GM23338 (cell line): ENCODE results near the gene GFER. TPM values are rescaled to one million over a fixed set of nuclear protein-coding genes. Genes with fewer than 3 reads are reported as not detected.

ENCODE experiments used
- ATAC-seq: fragments of 200-7000 bp; cut with Tn5 transposase; 3 replicates; pipeline ENCODE4 v1.9.1; 2020
- DNase-seq: peaks from one replicate; pipeline ENCODE4 v3.0.0-alpha.2; 2015; ENCODE audit warnings: low spot score
- H2AFZ ChIP-seq: fragments of 200-600 bp; sonication (generic); 2 replicates; pipeline ENCODE4 v1.8.0; 2016; ENCODE audit warnings: antibody characterized with exemption, mild to moderate bottlenecking, moderate library complexity
- H3F3A ChIP-seq: fragments of 200-600 bp; sonication (generic); replicated peaks from 2 replicates; pipeline ENCODE4 v1.8.0; 2017; ENCODE audit warnings: antibody characterized with exemption, mixed run types, low read depth
- H3K27ac ChIP-seq: fragments of 200-600 bp; sonication (generic); 2 replicates; pipeline ENCODE4 v1.6.1; 2016; ENCODE audit warnings: low read depth
- H3K27me3 ChIP-seq: fragments of 200-600 bp; sonication (generic); 2 replicates; pipeline ENCODE4 v1.8.0; 2016; ENCODE audit warnings: mild to moderate bottlenecking, mixed run types, moderate library complexity; ENCODE audit not compliant: insufficient read depth
- H3K36me3 ChIP-seq: fragments of 200-600 bp; sonication (generic); 2 replicates; pipeline ENCODE4 v1.8.0; 2016; ENCODE audit warnings: mild to moderate bottlenecking; ENCODE audit not compliant: insufficient read depth
- H3K4me1 ChIP-seq: fragments of 200-600 bp; sonication (generic); 2 replicates; pipeline ENCODE4 v1.8.0; 2016; ENCODE audit warnings: mild to moderate bottlenecking, moderate library complexity; ENCODE audit not compliant: insufficient read depth
- H3K4me2 ChIP-seq: fragments of 200-600 bp; sonication (generic); 2 replicates; pipeline ENCODE4 v1.7.1; 2017; ENCODE audit warnings: mixed run types
- H3K4me3 ChIP-seq: fragments of 200-600 bp; sonication (generic); 2 replicates; pipeline ENCODE4 v1.6.1; 2016; ENCODE audit warnings: mixed run types
- H3K79me2 ChIP-seq: fragments of 200-600 bp; sonication (generic); replicated peaks from 2 replicates; pipeline ENCODE4 v1.8.0; 2017; ENCODE audit warnings: mild to moderate bottlenecking; ENCODE audit not compliant: insufficient read depth
- H3K9me2 ChIP-seq: fragments of 200-600 bp; sonication (generic); 2 replicates; pipeline ENCODE4 v1.8.0; 2017; ENCODE audit not compliant: insufficient read depth
- H4K20me1 ChIP-seq: fragments of 200-600 bp; sonication (generic); replicated peaks from 2 replicates; pipeline ENCODE4 v1.8.0; 2017; ENCODE audit warnings: mild to moderate bottlenecking; ENCODE audit not compliant: insufficient read depth
- H3K27ac Mint-ChIP-seq: 2 replicates; pipeline ENCODE4 v1.8.0; 2020; ENCODE audit warnings: inconsistent platforms, mild to moderate bottlenecking, moderate library complexity, mixed read lengths
- H3K27me3 Mint-ChIP-seq: 3 replicates; pipeline ENCODE4 v1.8.0; 2022; ENCODE audit warnings: low read depth, mild to moderate bottlenecking, moderate library complexity, mixed read lengths, inconsistent platforms; ENCODE audit not compliant: insufficient read depth, poor library complexity
- H3K36me3 Mint-ChIP-seq: 3 replicates; pipeline ENCODE4 v1.8.0; 2021; ENCODE audit warnings: low read depth, mild to moderate bottlenecking, inconsistent platforms, moderate library complexity, mixed read lengths
- H3K4me1 Mint-ChIP-seq: 3 replicates; pipeline ENCODE4 v1.8.0; 2020; ENCODE audit warnings: mild to moderate bottlenecking, inconsistent platforms, mixed read lengths
- H3K4me3 Mint-ChIP-seq: 3 replicates; pipeline ENCODE4 v1.8.0; 2021; ENCODE audit warnings: moderate library complexity, mild to moderate bottlenecking, inconsistent platforms, mixed read lengths
- H3K9me3 Mint-ChIP-seq: 3 replicates; pipeline ENCODE4 v1.8.0; 2020; ENCODE audit warnings: moderate library complexity, mild to moderate bottlenecking, inconsistent platforms, mixed read lengths
- CREB1 ChIP-seq: fragments of 250-450 bp; sonication (Bioruptor Pico); IDR thresholded peaks from 2 replicates; pipeline ENCODE4 v1.5.0; 2020; ENCODE audit warnings: low read depth, mild to moderate bottlenecking, moderate library complexity
- EZH2 ChIP-seq: fragments of 200-600 bp; sonication (generic); IDR thresholded peaks from one replicate; pipeline ENCODE4 v1.8.0; 2017; ENCODE audit warnings: antibody characterized with exemption, mild to moderate bottlenecking, low read depth; ENCODE audit not compliant: unreplicated experiment
- JUNB ChIP-seq: IDR thresholded peaks from one replicate; pipeline ENCODE4 v1.6.1; 2016; ENCODE audit warnings: antibody characterized with exemption; ENCODE audit not compliant: unreplicated experiment
- POLR2AphosphoS5 ChIP-seq: IDR thresholded peaks from 2 replicates; pipeline ENCODE4 v1.6.1; 2016; ENCODE audit warnings: antibody characterized with exemption, low read depth
- STAT1 ChIP-seq: IDR thresholded peaks from one replicate; pipeline ENCODE4 v1.6.1; 2016; ENCODE audit warnings: antibody characterized with exemption; ENCODE audit not compliant: unreplicated experiment
- polyA plus RNA-seq: library from polyadenylated mRNA; unstranded; fragments of >200 nt; fragmentation: Nextera tagmentation; extraction: Ambion mirVana; gene quantifications from 2 replicates; pipeline ENCODE4 v1.2.1, GENCODE V29; 2016
- total RNA-seq: library from RNA; depleted of rRNA; stranded (reverse); fragments of >200 nt; shearing (Covaris generic); gene quantifications from 2 replicates; pipeline ENCODE4 v1.2.3, GENCODE V29; 2014
- TF ChIP-seq, protein P1 (sequence below): IDR thresholded peaks from 2 replicates; pipeline ENCODE4 v1.6.1; 2016; ENCODE audit warnings: antibody characterized with exemption
- TF ChIP-seq, protein P2 (sequence below), 2 experiments: fragments of 200-600 bp in 1 of 2; sonication (generic) in 1 of 2; conservative IDR thresholded peaks; 2 replicates each; pipeline versions ENCODE4 v1.5.1 to v1.6.1; 2016 to 2017; ENCODE audit warnings: antibody characterized with exemption in 2 of 2, low read depth in 2 of 2, mild to moderate bottlenecking in 2 of 2, moderate library complexity in 1 of 2
- TF ChIP-seq, protein P3 (sequence below): fragments of 250-450 bp; sonication (Bioruptor Pico); IDR thresholded peaks from 2 replicates; pipeline ENCODE4 v1.5.0; 2020; ENCODE audit warnings: mild to moderate bottlenecking, moderate library complexity

Gene GFER
- total and polyA plus RNA-seq, 2 experiments from 2014 or later, result 40.1 to 64.5 TPM

DNA sequence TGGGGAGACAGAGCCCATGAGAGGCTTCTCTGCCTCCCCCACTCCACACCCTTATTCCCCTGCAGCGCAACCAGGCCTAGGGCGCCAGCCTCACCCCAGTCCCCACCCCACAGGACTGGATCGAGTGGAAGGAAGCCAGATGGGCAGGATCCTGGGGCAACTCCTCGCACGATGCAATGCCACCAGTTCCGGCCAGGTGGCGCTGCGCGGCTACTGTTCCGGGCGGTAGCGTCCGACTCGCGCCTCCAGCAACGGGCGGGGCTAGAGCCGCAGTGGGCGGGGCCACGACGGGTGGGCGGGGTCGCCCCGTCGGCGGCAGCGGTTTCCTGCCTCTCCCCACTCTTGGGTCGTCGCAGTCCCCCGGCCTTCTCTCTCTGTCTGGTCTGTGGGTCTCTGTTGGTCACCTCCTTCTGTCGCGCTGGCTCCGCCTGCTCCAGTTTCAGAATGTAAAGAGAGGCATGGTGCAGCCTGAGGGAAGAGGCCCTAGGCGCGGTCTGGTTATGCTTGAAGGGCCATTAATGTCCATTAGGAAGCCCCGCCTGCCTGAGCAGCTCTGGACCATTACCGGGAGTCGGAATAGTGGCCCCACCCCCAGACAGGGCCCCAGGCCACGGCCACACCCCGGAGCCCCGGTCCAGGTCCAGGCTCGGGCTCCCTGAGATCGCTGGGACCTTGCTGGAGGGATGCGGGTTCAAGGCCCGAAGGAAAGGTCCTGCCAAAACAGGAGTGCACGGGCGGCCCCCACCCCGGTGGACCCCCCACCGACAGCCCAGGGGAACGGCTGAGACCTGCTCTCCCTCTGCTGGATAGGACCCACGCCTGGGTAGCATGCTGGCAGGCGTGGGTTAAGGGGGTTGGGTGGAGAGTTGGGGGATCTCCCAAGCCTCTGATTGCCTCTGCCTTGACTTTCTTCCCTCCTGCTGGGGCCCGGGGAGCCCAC, 39.4 kb downstream of the GFER start:
- TF ChIP-seq, protein P1, sequence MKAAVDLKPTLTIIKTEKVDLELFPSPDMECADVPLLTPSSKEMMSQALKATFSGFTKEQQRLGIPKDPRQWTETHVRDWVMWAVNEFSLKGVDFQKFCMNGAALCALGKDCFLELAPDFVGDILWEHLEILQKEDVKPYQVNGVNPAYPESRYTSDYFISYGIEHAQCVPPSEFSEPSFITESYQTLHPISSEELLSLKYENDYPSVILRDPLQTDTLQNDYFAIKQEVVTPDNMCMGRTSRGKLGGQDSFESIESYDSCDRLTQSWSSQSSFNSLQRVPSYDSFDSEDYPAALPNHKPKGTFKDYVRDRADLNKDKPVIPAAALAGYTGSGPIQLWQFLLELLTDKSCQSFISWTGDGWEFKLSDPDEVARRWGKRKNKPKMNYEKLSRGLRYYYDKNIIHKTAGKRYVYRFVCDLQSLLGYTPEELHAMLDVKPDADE, result 0 out of 2 replicates have a peak, but pooled peaks have one; percentile 8
- TF ChIP-seq, protein P2, sequence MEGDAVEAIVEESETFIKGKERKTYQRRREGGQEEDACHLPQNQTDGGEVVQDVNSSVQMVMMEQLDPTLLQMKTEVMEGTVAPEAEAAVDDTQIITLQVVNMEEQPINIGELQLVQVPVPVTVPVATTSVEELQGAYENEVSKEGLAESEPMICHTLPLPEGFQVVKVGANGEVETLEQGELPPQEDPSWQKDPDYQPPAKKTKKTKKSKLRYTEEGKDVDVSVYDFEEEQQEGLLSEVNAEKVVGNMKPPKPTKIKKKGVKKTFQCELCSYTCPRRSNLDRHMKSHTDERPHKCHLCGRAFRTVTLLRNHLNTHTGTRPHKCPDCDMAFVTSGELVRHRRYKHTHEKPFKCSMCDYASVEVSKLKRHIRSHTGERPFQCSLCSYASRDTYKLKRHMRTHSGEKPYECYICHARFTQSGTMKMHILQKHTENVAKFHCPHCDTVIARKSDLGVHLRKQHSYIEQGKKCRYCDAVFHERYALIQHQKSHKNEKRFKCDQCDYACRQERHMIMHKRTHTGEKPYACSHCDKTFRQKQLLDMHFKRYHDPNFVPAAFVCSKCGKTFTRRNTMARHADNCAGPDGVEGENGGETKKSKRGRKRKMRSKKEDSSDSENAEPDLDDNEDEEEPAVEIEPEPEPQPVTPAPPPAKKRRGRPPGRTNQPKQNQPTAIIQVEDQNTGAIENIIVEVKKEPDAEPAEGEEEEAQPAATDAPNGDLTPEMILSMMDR (conservative IDR thresholded peaks at IDR 0.05; ENCODE audit: low read depth in 2 of 2), result peak; percentile 81 to 98
- TF ChIP-seq STAT1, result no peak
- peak; percentile 63 for TF ChIP-seq POLR2AphosphoS5
- TF ChIP-seq EZH2, result no peak
- TF ChIP-seq CREB1 (CRISPR knock-in tag), result peak; percentile 59
- Mint-ChIP-seq H3K27ac (no peak overlapping the region), H3K4me3 (peak overlapping the region; percentile 73), H3K4me1 (peaks cover 14% of the 10 kb centered on the region), H3K27me3 (peaks cover 49% of the 10 kb centered on the region), H3K36me3 (peaks cover 3% of the 10 kb centered on the region; the same call in 1 of the 3 replicates), H3K9me3 (no peaks in the 10 kb centered on the region)
- H2AFZ ChIP-seq, result peak overlapping the region; percentile 97
- ATAC-seq (peak; percentile 51), DNase-seq (peak; percentile 89)
- H3K4me1 ChIP-seq, result no peaks in the 10 kb centered on the region; the same call in 1 of the 2 replicates
- H3K4me2 ChIP-seq, result peak overlapping the region; percentile 89
- H3K79me2 ChIP-seq, result no peaks in the 10 kb centered on the region
- H3F3A ChIP-seq, result peaks cover 8% of the 10 kb centered on the region
- peak overlapping the region; percentile 68 for H3K4me3 ChIP-seq
- H3K36me3 ChIP-seq, result no peaks in the 10 kb centered on the region
- no peak overlapping the region for H3K27ac ChIP-seq
- no peaks in the 10 kb centered on the region for H4K20me1 ChIP-seq
- H3K27me3 ChIP-seq, result peaks cover 74% of the 10 kb centered on the region
- no peaks in the 10 kb centered on the region for H3K9me2 ChIP-seq

DNA sequence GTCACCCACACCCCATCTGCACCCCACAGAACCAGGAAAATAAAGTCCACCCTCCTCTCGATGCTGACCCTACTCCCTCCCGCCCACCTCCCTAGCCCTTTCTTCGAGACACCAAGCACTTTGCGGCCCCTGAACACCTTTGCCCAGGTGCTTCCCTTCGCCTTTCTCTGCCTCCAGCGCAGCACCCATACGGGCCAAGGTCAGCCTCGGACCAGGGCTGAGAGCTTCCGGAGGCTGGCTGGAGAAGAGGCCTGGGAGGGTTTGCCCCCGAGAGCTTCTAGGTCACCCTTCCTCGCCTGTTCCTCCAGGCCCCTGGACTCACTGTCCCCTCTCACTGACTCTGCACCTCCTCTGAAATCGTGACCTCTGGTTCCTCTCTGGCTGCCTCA, 40.0 kb downstream of the GFER start:
- Histone ChIP-seq H3K79me2 (no peaks in the 10 kb centered on the region), H3K27me3 (peaks cover 68% of the 10 kb centered on the region), H3K4me3 (peak overlapping the region; percentile 68; the same call in 1 of the 2 replicates), H4K20me1 (no peaks in the 10 kb centered on the region), H2AFZ (peak overlapping the region; percentile 97), H3K9me2 (no peaks in the 10 kb centered on the region), H3K36me3 (no peaks in the 10 kb centered on the region), H3K4me1 (no peaks in the 10 kb centered on the region; the same call in 1 of the 2 replicates), H3F3A (peaks cover 5% of the 10 kb centered on the region), H3K27ac (no peak overlapping the region), H3K4me2 (peak overlapping the region; percentile 89)
- H3K4me1 Mint-ChIP-seq, result peaks cover 14% of the 10 kb centered on the region
- H3K27me3 Mint-ChIP-seq, result peaks cover 43% of the 10 kb centered on the region
- no peak for ATAC-seq
- H3K36me3 Mint-ChIP-seq, result peaks cover 3% of the 10 kb centered on the region; the same call in 1 of the 3 replicates
- peak overlapping the region; percentile 57 for H3K4me3 Mint-ChIP-seq
- DNase-seq, result no peak
- H3K9me3 Mint-ChIP-seq, result no peaks in the 10 kb centered on the region
- H3K27ac Mint-ChIP-seq, result no peak overlapping the region
- TF ChIP-seq JUNB, result no peak
- TF ChIP-seq, protein P3, sequence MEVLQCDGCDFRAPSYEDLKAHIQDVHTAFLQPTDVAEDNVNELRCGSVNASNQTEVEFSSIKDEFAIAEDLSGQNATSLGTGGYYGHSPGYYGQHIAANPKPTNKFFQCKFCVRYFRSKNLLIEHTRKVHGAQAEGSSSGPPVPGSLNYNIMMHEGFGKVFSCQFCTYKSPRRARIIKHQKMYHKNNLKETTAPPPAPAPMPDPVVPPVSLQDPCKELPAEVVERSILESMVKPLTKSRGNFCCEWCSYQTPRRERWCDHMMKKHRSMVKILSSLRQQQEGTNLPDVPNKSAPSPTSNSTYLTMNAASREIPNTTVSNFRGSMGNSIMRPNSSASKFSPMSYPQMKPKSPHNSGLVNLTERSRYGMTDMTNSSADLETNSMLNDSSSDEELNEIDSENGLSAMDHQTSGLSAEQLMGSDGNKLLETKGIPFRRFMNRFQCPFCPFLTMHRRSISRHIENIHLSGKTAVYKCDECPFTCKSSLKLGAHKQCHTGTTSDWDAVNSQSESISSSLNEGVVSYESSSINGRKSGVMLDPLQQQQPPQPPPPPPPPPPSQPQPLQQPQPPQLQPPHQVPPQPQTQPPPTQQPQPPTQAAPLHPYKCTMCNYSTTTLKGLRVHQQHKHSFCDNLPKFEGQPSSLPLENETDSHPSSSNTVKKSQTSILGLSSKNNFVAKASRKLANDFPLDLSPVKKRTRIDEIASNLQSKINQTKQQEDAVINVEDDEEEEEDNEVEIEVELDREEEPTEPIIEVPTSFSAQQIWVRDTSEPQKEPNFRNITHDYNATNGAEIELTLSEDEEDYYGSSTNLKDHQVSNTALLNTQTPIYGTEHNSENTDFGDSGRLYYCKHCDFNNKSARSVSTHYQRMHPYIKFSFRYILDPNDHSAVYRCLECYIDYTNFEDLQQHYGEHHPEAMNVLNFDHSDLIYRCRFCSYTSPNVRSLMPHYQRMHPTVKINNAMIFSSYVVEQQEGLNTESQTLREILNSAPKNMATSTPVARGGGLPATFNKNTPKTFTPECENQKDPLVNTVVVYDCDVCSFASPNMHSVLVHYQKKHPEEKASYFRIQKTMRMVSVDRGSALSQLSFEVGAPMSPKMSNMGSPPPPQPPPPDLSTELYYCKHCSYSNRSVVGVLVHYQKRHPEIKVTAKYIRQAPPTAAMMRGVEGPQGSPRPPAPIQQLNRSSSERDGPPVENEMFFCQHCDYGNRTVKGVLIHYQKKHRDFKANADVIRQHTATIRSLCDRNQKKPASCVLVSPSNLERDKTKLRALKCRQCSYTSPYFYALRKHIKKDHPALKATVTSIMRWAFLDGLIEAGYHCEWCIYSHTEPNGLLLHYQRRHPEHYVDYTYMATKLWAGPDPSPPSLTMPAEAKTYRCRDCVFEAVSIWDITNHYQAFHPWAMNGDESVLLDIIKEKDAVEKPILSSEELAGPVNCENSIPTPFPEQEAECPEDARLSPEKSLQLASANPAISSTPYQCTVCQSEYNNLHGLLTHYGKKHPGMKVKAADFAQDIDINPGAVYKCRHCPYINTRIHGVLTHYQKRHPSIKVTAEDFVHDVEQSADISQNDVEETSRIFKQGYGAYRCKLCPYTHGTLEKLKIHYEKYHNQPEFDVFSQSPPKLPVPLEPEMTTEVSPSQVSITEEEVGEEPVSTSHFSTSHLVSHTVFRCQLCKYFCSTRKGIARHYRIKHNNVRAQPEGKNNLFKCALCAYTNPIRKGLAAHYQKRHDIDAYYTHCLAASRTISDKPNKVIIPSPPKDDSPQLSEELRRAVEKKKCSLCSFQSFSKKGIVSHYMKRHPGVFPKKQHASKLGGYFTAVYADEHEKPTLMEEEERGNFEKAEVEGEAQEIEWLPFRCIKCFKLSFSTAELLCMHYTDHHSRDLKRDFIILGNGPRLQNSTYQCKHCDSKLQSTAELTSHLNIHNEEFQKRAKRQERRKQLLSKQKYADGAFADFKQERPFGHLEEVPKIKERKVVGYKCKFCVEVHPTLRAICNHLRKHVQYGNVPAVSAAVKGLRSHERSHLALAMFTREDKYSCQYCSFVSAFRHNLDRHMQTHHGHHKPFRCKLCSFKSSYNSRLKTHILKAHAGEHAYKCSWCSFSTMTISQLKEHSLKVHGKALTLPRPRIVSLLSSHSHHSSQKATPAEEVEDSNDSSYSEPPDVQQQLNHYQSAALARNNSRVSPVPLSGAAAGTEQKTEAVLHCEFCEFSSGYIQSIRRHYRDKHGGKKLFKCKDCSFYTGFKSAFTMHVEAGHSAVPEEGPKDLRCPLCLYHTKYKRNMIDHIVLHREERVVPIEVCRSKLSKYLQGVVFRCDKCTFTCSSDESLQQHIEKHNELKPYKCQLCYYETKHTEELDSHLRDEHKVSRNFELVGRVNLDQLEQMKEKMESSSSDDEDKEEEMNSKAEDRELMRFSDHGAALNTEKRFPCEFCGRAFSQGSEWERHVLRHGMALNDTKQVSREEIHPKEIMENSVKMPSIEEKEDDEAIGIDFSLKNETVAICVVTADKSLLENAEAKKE (CRISPR knock-in tag), result no peak
